ENCODE data around the gene OR52B6. TPM values are rescaled to one million over a fixed set of nuclear protein-coding genes. Genes with fewer than 3 reads are reported as not detected.
A peak's percentile ranks its signal among the peaks of the same experiment; 100 is the strongest.
"Not testable (repeated sequence)": the region's sequence is repeated elsewhere in the genome, so short reads cannot be mapped to it uniquely, and the experiment has no call there.

The OR52B6 gene
- polyA plus RNA-seq, 4 donors: 0.04 TPM; not detected in 3

- no peak overlapping the region for H3K27ac ChIP-seq (ENCODE audit: low read depth in 1 of 3, low read length in 2 of 3)
- no peaks in the 10 kb centered on the region for H3K36me3 ChIP-seq (ENCODE audit: control insufficient read depth in 3 of 3, insufficient read depth in 2 of 3, low read depth in 1 of 3, low read length in 3 of 3)
- 79 to 82% (median 81%) methylated on average over 4 of the region's 4 CpGs for WGBS, 3 donors
- H3K9me3 ChIP-seq (ENCODE audit: control insufficient read depth in 2 of 2, insufficient read depth in 1 of 2, low read depth in 1 of 2, low read length in 1 of 2): no peaks in the 10 kb centered on the region
- no peaks in the 10 kb centered on the region for H3K27me3 ChIP-seq (ENCODE audit: control insufficient read depth in 3 of 3, insufficient read depth in 3 of 3, low read length in 3 of 3)
- DNase-seq (no peak), FAIRE-seq (no peak)
- no peaks in the 10 kb centered on the region for H3K4me1 ChIP-seq (ENCODE audit: control insufficient read depth in 3 of 3, insufficient read depth in 2 of 3, low read depth in 1 of 3, low read length in 2 of 3)
- H3K4me3 ChIP-seq (ENCODE audit: low read depth in 1 of 3, low read length in 3 of 3): no peak overlapping the region
Measured at GRCh38 chr11:5581014-5581413, 337 bp downstream of the OR52B6 start.

GRCh38 chr11:5584458-5584857 is 3.8 kb downstream of the OR52B6 start:
- not testable (repeated sequence) for H3K4me3 ChIP-seq (ENCODE audit: low read depth in 1 of 3, low read length in 3 of 3); H3K36me3 ChIP-seq (ENCODE audit: control insufficient read depth in 3 of 3, insufficient read depth in 2 of 3, low read depth in 1 of 3, low read length in 3 of 3); DNase-seq; H3K27ac ChIP-seq (ENCODE audit: low read depth in 1 of 3, low read length in 2 of 3); H3K4me1 ChIP-seq (ENCODE audit: control insufficient read depth in 3 of 3, insufficient read depth in 2 of 3, low read depth in 1 of 3, low read length in 2 of 3); FAIRE-seq; H3K9me3 ChIP-seq (ENCODE audit: control insufficient read depth in 2 of 2, insufficient read depth in 1 of 2, low read depth in 1 of 2, low read length in 1 of 2); H3K27me3 ChIP-seq (ENCODE audit: control insufficient read depth in 3 of 3, insufficient read depth in 3 of 3, low read length in 3 of 3)
- 70 to 90% (median 86%) methylated on average over 5 of the region's 5 CpGs for WGBS, 3 donors

GRCh38 chr11:5589906-5590305 is 9.2 kb downstream of the OR52B6 start:
- not testable (repeated sequence) for H3K36me3 ChIP-seq (ENCODE audit: control insufficient read depth in 3 of 3, insufficient read depth in 2 of 3, low read depth in 1 of 3, low read length in 3 of 3); H3K9me3 ChIP-seq (ENCODE audit: control insufficient read depth in 2 of 2, insufficient read depth in 1 of 2, low read depth in 1 of 2, low read length in 1 of 2); H3K27ac ChIP-seq (ENCODE audit: low read depth in 1 of 3, low read length in 2 of 3); H3K4me3 ChIP-seq (ENCODE audit: low read depth in 1 of 3, low read length in 3 of 3); H3K27me3 ChIP-seq (ENCODE audit: control insufficient read depth in 3 of 3, insufficient read depth in 3 of 3, low read length in 3 of 3); H3K4me1 ChIP-seq (ENCODE audit: control insufficient read depth in 3 of 3, insufficient read depth in 2 of 3, low read depth in 1 of 3, low read length in 2 of 3); DNase-seq; FAIRE-seq
- WGBS, 3 donors: 94 to 97% (median 94%) methylated on average over 12 to 31 of the region's 31 CpGs

GRCh38 chr11:5591613-5592012 is 10.9 kb downstream of the OR52B6 start:
- H3K4me1 ChIP-seq (ENCODE audit: control insufficient read depth in 3 of 3, insufficient read depth in 2 of 3, low read depth in 1 of 3, low read length in 2 of 3): no peaks in the 10 kb centered on the region
- H3K27me3 ChIP-seq (ENCODE audit: control insufficient read depth in 3 of 3, insufficient read depth in 3 of 3, low read length in 3 of 3): no peaks in the 10 kb centered on the region
- FAIRE-seq (no peak), DNase-seq (no peak)
- no peaks in the 10 kb centered on the region for H3K36me3 ChIP-seq (ENCODE audit: control insufficient read depth in 3 of 3, insufficient read depth in 2 of 3, low read depth in 1 of 3, low read length in 3 of 3)
- 57 to 83% (median 72%) methylated on average over 3 of the region's 3 CpGs for WGBS, 3 donors
- no peak overlapping the region for H3K4me3 ChIP-seq (ENCODE audit: low read depth in 1 of 3, low read length in 3 of 3)
- H3K27ac ChIP-seq (ENCODE audit: low read depth in 1 of 3, low read length in 2 of 3): no peak overlapping the region
- no peaks in the 10 kb centered on the region for H3K9me3 ChIP-seq (ENCODE audit: control insufficient read depth in 2 of 2, insufficient read depth in 1 of 2, low read depth in 1 of 2, low read length in 1 of 2)

- FAIRE-seq (no peak), DNase-seq (no peak)
- Histone ChIP-seq H3K4me1 (ENCODE audit: control insufficient read depth in 3 of 3, insufficient read depth in 2 of 3, low read depth in 1 of 3, low read length in 2 of 3) (no peaks in the 10 kb centered on the region), H3K27me3 (ENCODE audit: control insufficient read depth in 3 of 3, insufficient read depth in 3 of 3, low read length in 3 of 3) (no peaks in the 10 kb centered on the region), H3K4me3 (ENCODE audit: low read depth in 1 of 3, low read length in 3 of 3) (no peak overlapping the region), H3K36me3 (ENCODE audit: control insufficient read depth in 3 of 3, insufficient read depth in 2 of 3, low read depth in 1 of 3, low read length in 3 of 3) (no peaks in the 10 kb centered on the region), H3K9me3 (ENCODE audit: control insufficient read depth in 2 of 2, insufficient read depth in 1 of 2, low read depth in 1 of 2, low read length in 1 of 2) (no peaks in the 10 kb centered on the region), H3K27ac (ENCODE audit: low read depth in 1 of 3, low read length in 2 of 3) (no peak overlapping the region)
- WGBS, 3 donors: 82 to 91% (median 84%) methylated on average over 5 of the region's 5 CpGs
Measured at GRCh38 chr11:5592615-5593014, 11.9 kb downstream of the OR52B6 start.

- Histone ChIP-seq H3K9me3 (ENCODE audit: control insufficient read depth in 2 of 2, insufficient read depth in 1 of 2, low read depth in 1 of 2, low read length in 1 of 2) (no peaks in the 10 kb centered on the region), H3K36me3 (ENCODE audit: control insufficient read depth in 3 of 3, insufficient read depth in 2 of 3, low read depth in 1 of 3, low read length in 3 of 3) (no peaks in the 10 kb centered on the region), H3K27ac (ENCODE audit: low read depth in 1 of 3, low read length in 2 of 3) (no peak overlapping the region), H3K4me1 (ENCODE audit: control insufficient read depth in 3 of 3, insufficient read depth in 2 of 3, low read depth in 1 of 3, low read length in 2 of 3) (no peaks in the 10 kb centered on the region), H3K27me3 (ENCODE audit: control insufficient read depth in 3 of 3, insufficient read depth in 3 of 3, low read length in 3 of 3) (no peaks in the 10 kb centered on the region), H3K4me3 (ENCODE audit: low read depth in 1 of 3, low read length in 3 of 3) (no peak overlapping the region)
- WGBS, 3 donors: 42 to 56% (median 49%) methylated on average over 1 of the region's 1 CpG
- FAIRE-seq (no peak), DNase-seq (no peak)
Measured at GRCh38 chr11:5593146-5593545, 12.5 kb downstream of the OR52B6 start.

- WGBS, 3 donors: 7% methylated on average over 20 of the region's 20 CpGs
- H3K4me3 ChIP-seq (ENCODE audit: low read depth in 1 of 3, low read length in 3 of 3): peak within 1 kb of the TSS in 2 of 3 donors; percentile 35 to 37
- peak within 1 kb of the TSS in 1 of 3 donors; percentile 55 for H3K27ac ChIP-seq (ENCODE audit: low read depth in 1 of 3, low read length in 2 of 3)
- H3K9me3 ChIP-seq (ENCODE audit: control insufficient read depth in 2 of 2, insufficient read depth in 1 of 2, low read depth in 1 of 2, low read length in 1 of 2): no peaks in the 10 kb centered on the region
- no peaks in the 10 kb centered on the region for H3K4me1 ChIP-seq (ENCODE audit: control insufficient read depth in 3 of 3, insufficient read depth in 2 of 3, low read depth in 1 of 3, low read length in 2 of 3)
- FAIRE-seq (no peak), DNase-seq (peak; percentile 61 to 72)
- no peaks in the 10 kb centered on the region for H3K27me3 ChIP-seq (ENCODE audit: control insufficient read depth in 3 of 3, insufficient read depth in 3 of 3, low read length in 3 of 3)
- no peaks in the 10 kb centered on the region for H3K36me3 ChIP-seq (ENCODE audit: control insufficient read depth in 3 of 3, insufficient read depth in 2 of 3, low read depth in 1 of 3, low read length in 3 of 3)
Measured at GRCh38 chr11:5596607-5597201, 16.0 kb downstream of the OR52B6 start, which contains the start of gene TRIM6. Gene TRIM6 (plus strand): TSS chr11:5596637. CDS start chr11:5596898, 261 bp downstream.

- WGBS, 3 donors: 68 to 82% (median 71%) methylated on average over 3 of the region's 3 CpGs
- no peak for FAIRE-seq
- DNase-seq: no peak
- Histone ChIP-seq H3K9me3 (ENCODE audit: control insufficient read depth in 2 of 2, insufficient read depth in 1 of 2, low read depth in 1 of 2, low read length in 1 of 2) (no peaks in the 10 kb centered on the region), H3K27me3 (ENCODE audit: control insufficient read depth in 3 of 3, insufficient read depth in 3 of 3, low read length in 3 of 3) (no peaks in the 10 kb centered on the region), H3K4me3 (ENCODE audit: low read depth in 1 of 3, low read length in 3 of 3) (no peak overlapping the region), H3K36me3 (ENCODE audit: control insufficient read depth in 3 of 3, insufficient read depth in 2 of 3, low read depth in 1 of 3, low read length in 3 of 3) (no peaks in the 10 kb centered on the region), H3K27ac (ENCODE audit: low read depth in 1 of 3, low read length in 2 of 3) (no peak overlapping the region), H3K4me1 (ENCODE audit: control insufficient read depth in 3 of 3, insufficient read depth in 2 of 3, low read depth in 1 of 3, low read length in 2 of 3) (no peaks in the 10 kb centered on the region)
Measured at GRCh38 chr11:5597953-5598352, 17.3 kb downstream of the OR52B6 start.

- 32 to 35% (median 34%) methylated on average over 9 of the region's 9 CpGs for WGBS, 3 donors
- FAIRE-seq: no peak
- peak overlapping the region in 1 of 3 donors; percentile 60 for H3K27ac ChIP-seq (ENCODE audit: low read depth in 1 of 3, low read length in 2 of 3)
Measured at GRCh38 chr11:5600374-5600851, 19.7 kb downstream of the OR52B6 start.

More at GRCh38 chr11:5600374-5600851, 19.7 kb downstream of the OR52B6 start:
- no peaks in the 10 kb centered on the region for H3K27me3 ChIP-seq (ENCODE audit: control insufficient read depth in 3 of 3, insufficient read depth in 3 of 3, low read length in 3 of 3)
- peak; percentile 68 to 79 for DNase-seq
- H3K9me3 ChIP-seq (ENCODE audit: control insufficient read depth in 2 of 2, insufficient read depth in 1 of 2, low read depth in 1 of 2, low read length in 1 of 2): no peaks in the 10 kb centered on the region
- no peaks in the 10 kb centered on the region for H3K4me1 ChIP-seq (ENCODE audit: control insufficient read depth in 3 of 3, insufficient read depth in 2 of 3, low read depth in 1 of 3, low read length in 2 of 3)
- peaks cover 0 to 3% (median 0%) of the 10 kb centered on the region in 3 donors for H3K36me3 ChIP-seq (ENCODE audit: control insufficient read depth in 3 of 3, insufficient read depth in 2 of 3, low read depth in 1 of 3, low read length in 3 of 3)
- no peak overlapping the region for H3K4me3 ChIP-seq (ENCODE audit: low read depth in 1 of 3, low read length in 3 of 3)
